Liver (tissue), 9 donors: ENCODE data around the gene WDR75. TPM values are rescaled to one million over a fixed set of nuclear protein-coding genes. Genes with fewer than 3 reads are reported as not detected.

ENCODE experiments used
- DNase-seq: peaks from one replicate; pipeline ENCODE4 v3.0.0-alpha.2; 2017; ENCODE audit warnings: low spot score
- H3K27ac ChIP-seq, 2 donors: one replicate each; pipeline ENCODE4 v1.7.0; 2013; ENCODE audit warnings: inconsistent platforms in 2 of 2, low read length in 2 of 2, control low read depth in 1 of 2, low read depth in 1 of 2, mild to moderate bottlenecking in 1 of 2
- H3K27me3 ChIP-seq, 4 donors: one replicate each; pipeline versions ENCODE4 v1.6.1 to v1.7.0; 2013; ENCODE audit warnings: low read length in 3 of 4, inconsistent platforms in 1 of 4, mild to moderate bottlenecking in 1 of 4, moderate library complexity in 1 of 4; ENCODE audit not compliant: control insufficient read depth in 4 of 4, insufficient read depth in 4 of 4
- H3K36me3 ChIP-seq, 4 donors: one replicate each; pipeline versions ENCODE4 v1.6.1 to v1.7.0; 2013; ENCODE audit warnings: low read length in 3 of 4, mild to moderate bottlenecking in 3 of 4, low read depth in 1 of 4, moderate library complexity in 1 of 4; ENCODE audit not compliant: control insufficient read depth in 4 of 4, insufficient read depth in 3 of 4
- H3K4me1 ChIP-seq, 4 donors: one replicate each; pipeline versions ENCODE4 v1.6.1 to v1.7.0; 2013; ENCODE audit warnings: low read length in 3 of 4, mild to moderate bottlenecking in 3 of 4, moderate library complexity in 1 of 4; ENCODE audit not compliant: control insufficient read depth in 4 of 4, insufficient read depth in 4 of 4
- H3K4me3 ChIP-seq, 3 donors: one replicate each; pipeline versions ENCODE4 v1.6.1 to v1.7.0; 2013; ENCODE audit warnings: low read length in 3 of 3, control low read depth in 1 of 3, low read depth in 1 of 3, mild to moderate bottlenecking in 1 of 3
- H3K9ac ChIP-seq, 2 donors: one replicate each; pipeline ENCODE4 v1.7.0; 2013; ENCODE audit warnings: low read length in 2 of 2, mild to moderate bottlenecking in 2 of 2, moderate library complexity in 2 of 2, control low read depth in 1 of 2, low read depth in 1 of 2
- H3K9me3 ChIP-seq, 4 donors: one replicate each; pipeline versions ENCODE4 v1.6.1 to v1.7.0; 2013; ENCODE audit warnings: low read length in 3 of 4; ENCODE audit not compliant: control insufficient read depth in 4 of 4
- ATF3 ChIP-seq: IDR thresholded peaks from 2 replicates; pipeline ENCODE4 v1.6.1; 2016; ENCODE audit warnings: antibody characterized with exemption
- CTCF ChIP-seq: fragments of 150-350 bp; IDR thresholded peaks from 2 replicates; pipeline ENCODE4 v1.5.1; 2017; ENCODE audit warnings: improper control_type of control experiment, low read depth, low read length; ENCODE audit not compliant: missing input control
- EGR1 ChIP-seq, 2 donors: IDR thresholded peaks; 2 replicates each; pipeline ENCODE4 v1.6.1; 2016 to 2018; ENCODE audit warnings: antibody characterized with exemption in 2 of 2, low read depth in 2 of 2
- FOXA1 ChIP-seq: IDR thresholded peaks from 2 replicates; pipeline ENCODE4 v1.6.1; 2016; ENCODE audit warnings: antibody characterized with exemption
- FOXA2 ChIP-seq: IDR thresholded peaks from 2 replicates; pipeline ENCODE4 v1.6.1; 2016; ENCODE audit warnings: antibody characterized with exemption
- GABPA ChIP-seq, 2 donors: IDR thresholded peaks in 1 of 2; conservative IDR thresholded peaks in 1 of 2; 2 replicates each; pipeline ENCODE4 v1.6.1; 2016; ENCODE audit warnings: antibody characterized with exemption in 2 of 2, mild to moderate bottlenecking in 1 of 2, moderate library complexity in 1 of 2
- HNF4A ChIP-seq, 2 donors: conservative IDR thresholded peaks; 2 replicates each; pipeline ENCODE4 v1.6.1; 2016; ENCODE audit warnings: antibody characterized with exemption in 2 of 2, mild to moderate bottlenecking in 2 of 2
- HNF4G ChIP-seq: IDR thresholded peaks from 2 replicates; pipeline ENCODE4 v1.6.1; 2016; ENCODE audit warnings: antibody characterized with exemption
- JUND ChIP-seq, 2 donors: IDR thresholded peaks; 2 replicates each; pipeline ENCODE4 v1.6.1; 2016; ENCODE audit warnings: antibody characterized with exemption in 2 of 2
- NR2F2 ChIP-seq: IDR thresholded peaks from 2 replicates; pipeline ENCODE4 v1.6.1; 2016; ENCODE audit warnings: antibody characterized with exemption
- RAD21 ChIP-seq, 2 donors: IDR thresholded peaks; 2 replicates each; pipeline ENCODE4 v1.6.1; 2016; ENCODE audit warnings: antibody characterized with exemption in 2 of 2, mild to moderate bottlenecking in 2 of 2
- REST ChIP-seq: IDR thresholded peaks from 2 replicates; pipeline ENCODE4 v1.6.1; 2016; ENCODE audit warnings: antibody characterized with exemption, mild to moderate bottlenecking
- RXRA ChIP-seq, 2 donors: IDR thresholded peaks; 2 replicates each; pipeline ENCODE4 v1.6.1; 2017 to 2018; ENCODE audit warnings: antibody characterized with exemption in 2 of 2, mild to moderate bottlenecking in 1 of 2
- SP1 ChIP-seq: IDR thresholded peaks from 2 replicates; pipeline ENCODE4 v1.6.1; 2018; ENCODE audit warnings: antibody characterized with exemption, mild to moderate bottlenecking
- TAF1 ChIP-seq: conservative IDR thresholded peaks from 2 replicates; pipeline ENCODE4 v1.6.1; 2016; ENCODE audit warnings: antibody characterized with exemption, mild to moderate bottlenecking
- YY1 ChIP-seq: IDR thresholded peaks from 2 replicates; pipeline ENCODE4 v1.6.1; 2016; ENCODE audit warnings: antibody characterized with exemption, mild to moderate bottlenecking
- ZBTB33 ChIP-seq: IDR thresholded peaks from 2 replicates; pipeline ENCODE4 v1.6.1; 2016; ENCODE audit warnings: antibody characterized with exemption
- WGBS: extraction: QIAGEN DNeasy Blood & Tissue Kit; methylation state at CpG from one replicate; pipeline ENCODE4 v1.1.7; 2013; 5-methylcytosine and 5-hydroxymethylcytosine counted together
- polyA plus RNA-seq, 2 donors: library from polyadenylated mRNA; stranded (reverse) in 1 of 2; unstranded in 1 of 2; fragments of 200-250 nt in 1 of 2; fragments of >200 nt in 1 of 2; fragmentation: Nextera tagmentation in 1 of 2; extraction: Ambion mirVana in 1 of 2; gene quantifications; one replicate each; pipeline versions ENCODE4 v1.2.1 to v1.2.3, GENCODE V29; 2013 to 2015
- total RNA-seq, 2 donors: library from RNA; depleted of rRNA; stranded (reverse); fragments of >200 nt; gene quantifications; one replicate each; pipeline ENCODE4 v1.2.3, GENCODE V29; 2014
- donor health status: healthy.
- donor health status: healthy.
- donor health status: healthy.
- donor health status: healthy.
- donor health status: healthy.

WDR75 gene
- total and polyA plus RNA-seq, 4 donors, result 7.9 to 24.5 (median 15.1) TPM

GRCh38 chr2:189524746-189525145, 83.5 kb downstream of the WDR75 start:
- H3K27ac ChIP-seq, result no peak overlapping the region
- H3K4me3 ChIP-seq, result no peak overlapping the region

More at GRCh38 chr2:189524746-189525145, 83.5 kb downstream of the WDR75 start:
- TF ChIP-seq HNF4A (conservative IDR thresholded peaks at IDR 0.05) (no peak), FOXA2 (no peak), FOXA1 (no peak), HNF4G (no peak), EGR1 (IDR thresholded peaks at IDR 0.05; ENCODE audit: low read depth in 2 of 2) (no peak), RXRA (IDR thresholded peaks at IDR 0.05) (no peak), ATF3 (no peak), REST (no peak), JUND (IDR thresholded peaks at IDR 0.05) (no peak), RAD21 (IDR thresholded peaks at IDR 0.05) (no peak), SP1 (no peak), YY1 (no peak), TAF1 (no peak), GABPA (IDR thresholded peaks at IDR 0.05 in 1 of 2, conservative IDR thresholded peaks at IDR 0.05 in 1 of 2) (no peak), NR2F2 (no peak), ZBTB33 (no peak), CTCF (no peak)
- Histone ChIP-seq H3K9me3 (no peaks in the 10 kb centered on the region), H3K9ac (no peak overlapping the region), H3K27me3 (no peaks in the 10 kb centered on the region), H3K4me1 (peaks cover 0 to 43% (median 23%) of the 10 kb centered on the region in 4 donors), H3K36me3 (no peaks in the 10 kb centered on the region)
- WGBS, result 90% methylated on average over 4 of the region's 4 CpGs
- DNase-seq, result no peak

Other genes starting within 250 kb of the WDR75 start
- gene SLC40A1, start 139.3 kb downstream of the WDR75 start, total RNA-seq, result 100 to 1,000 TPM; 231 to 572 TPM
- 100 to 1,000 TPM in 1 of 2 donors, 10 to 100 TPM in 1; 97.4 to 105 TPM for gene SLC40A1, start 139.3 kb downstream of the WDR75 start, polyA plus RNA-seq
- 10 to 100 TPM; 30.3 to 33.0 TPM for gene ASNSD1, start 220.0 kb downstream of the WDR75 start, total RNA-seq
- 10 to 100 TPM; 19.8 to 20.8 TPM for gene ASNSD1, start 220.0 kb downstream of the WDR75 start, polyA plus RNA-seq
- gene ANKAR, start 233.2 kb downstream of the WDR75 start, total RNA-seq, result 1 to 10 TPM; 3.6 to 8.4 TPM
- 1 to 10 TPM in 1 of 2 donors, under 1 TPM in 1; 0.46 to 5.0 TPM for gene ANKAR, start 233.2 kb downstream of the WDR75 start, polyA plus RNA-seq